ENCODE measurements around the gene PKDCC.

The PKDCC gene

DNA sequence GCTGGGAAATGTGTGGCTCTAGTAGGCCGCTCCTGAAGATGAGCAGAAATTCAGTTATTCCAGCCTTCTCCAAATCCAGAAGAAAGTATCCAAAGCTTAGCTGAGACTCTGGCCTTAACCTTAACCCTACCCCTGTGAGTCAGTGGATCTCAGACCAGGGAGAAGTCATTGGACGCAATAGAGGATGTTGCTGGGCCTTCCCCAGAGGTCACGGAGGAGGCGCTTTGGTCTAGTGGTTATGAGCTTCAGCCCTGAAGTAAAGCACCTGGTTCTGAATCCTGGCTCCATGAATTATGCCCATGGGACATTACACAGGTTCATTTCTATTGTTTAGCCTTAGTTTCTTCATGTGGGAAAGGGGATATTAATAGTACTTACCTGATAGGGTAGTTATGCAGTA, 24.0 kb downstream of the PKDCC start:
- Histone ChIP-seq H4K8ac (ENCODE audit: low read depth, low read length) (no peak overlapping the region), H3K23ac (ENCODE audit: low read length) (no peak overlapping the region), H3K27me3 (ENCODE audit: insufficient read depth, low read length, poor library complexity) (no peaks in the 10 kb centered on the region), H3K18ac (ENCODE audit: low read length) (no peak overlapping the region), H3K79me2 (ENCODE audit: control insufficient read depth, insufficient read depth, low read length) (no peaks in the 10 kb centered on the region), H3K4me1 (ENCODE audit: control insufficient read depth, low read depth, low read length) (no peaks in the 10 kb centered on the region), H3K4ac (ENCODE audit: low read depth, low read length) (no peak overlapping the region), H2AK5ac (ENCODE audit: low read length) (no peak overlapping the region), H4K5ac (ENCODE audit: low read length) (no peak overlapping the region), H3K56ac (ENCODE audit: low read length) (no peak overlapping the region), H3K27ac (ENCODE audit: low read depth, low read length) (no peak overlapping the region), H3K36me3 (ENCODE audit: control insufficient read depth, insufficient read depth, low read length) (no peaks in the 10 kb centered on the region), H3K9ac (ENCODE audit: low read length) (no peak overlapping the region), H3K4me2 (ENCODE audit: low read length) (no peak overlapping the region), H3K79me1 (ENCODE audit: low read length) (no peaks in the 10 kb centered on the region), H2BK5ac (ENCODE audit: low read length) (no peak overlapping the region), H3K4me3 (ENCODE audit: low read length) (no peak overlapping the region), H2BK120ac (ENCODE audit: low read depth, low read length) (no peak overlapping the region), H2BK15ac (replicated peaks; ENCODE audit: low read depth) (no peak overlapping the region)
- DNase-seq: no peak
- no CpG with 5 or more reads among the region's 4 CpGs for WGBS (ENCODE audit: extremely low coverage, insufficient coverage, low lambda C conversion rate)

DNA sequence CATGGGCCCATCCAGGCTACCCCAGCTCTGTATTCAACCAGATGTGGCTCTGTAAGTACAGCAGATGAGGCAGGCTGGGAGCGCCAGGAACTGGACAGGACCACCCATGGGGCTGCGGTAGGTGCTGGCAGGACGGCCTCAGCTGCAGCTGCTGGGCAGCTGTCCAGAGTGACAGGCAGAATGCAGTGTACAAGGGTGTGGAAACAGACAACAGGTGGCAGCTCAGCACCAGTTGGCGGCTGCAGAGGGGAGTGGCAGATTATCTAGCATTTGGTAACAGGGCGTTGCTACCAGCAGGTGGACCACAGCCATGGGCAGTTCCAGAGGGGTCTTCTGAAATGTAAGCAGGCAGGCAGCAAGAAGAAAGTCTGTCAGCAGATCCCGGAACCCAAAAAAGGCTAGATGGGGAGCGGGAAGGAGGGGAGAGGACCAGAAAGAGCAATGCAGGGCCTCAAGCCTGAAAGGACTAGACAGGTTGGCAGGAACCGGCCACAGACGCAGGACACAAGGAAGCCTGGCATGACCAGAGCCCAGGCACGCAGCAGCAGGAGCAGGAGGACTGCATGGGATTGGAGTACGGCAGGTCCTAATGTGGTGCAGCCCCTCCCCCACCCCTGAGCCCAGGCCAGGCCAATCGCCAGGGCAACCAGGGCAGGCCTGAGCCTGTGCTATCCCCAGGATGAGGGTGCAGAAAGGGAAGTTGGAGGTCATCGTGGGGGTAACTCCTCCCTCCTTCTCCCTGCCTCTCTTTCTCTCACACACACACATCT, 24.7 kb downstream of the PKDCC start:
- Histone ChIP-seq H2BK120ac (ENCODE audit: low read depth, low read length) (no peak overlapping the region), H2AK5ac (ENCODE audit: low read length) (no peak overlapping the region), H3K18ac (ENCODE audit: low read length) (no peak overlapping the region), H3K4me1 (ENCODE audit: control insufficient read depth, low read depth, low read length) (no peaks in the 10 kb centered on the region), H4K5ac (ENCODE audit: low read length) (no peak overlapping the region), H3K79me2 (ENCODE audit: control insufficient read depth, insufficient read depth, low read length) (no peaks in the 10 kb centered on the region), H3K36me3 (ENCODE audit: control insufficient read depth, insufficient read depth, low read length) (no peaks in the 10 kb centered on the region), H3K79me1 (ENCODE audit: low read length) (no peaks in the 10 kb centered on the region), H3K4me2 (ENCODE audit: low read length) (no peak overlapping the region), H3K4me3 (ENCODE audit: low read length) (no peak overlapping the region), H3K27me3 (ENCODE audit: insufficient read depth, low read length, poor library complexity) (no peaks in the 10 kb centered on the region), H2BK15ac (replicated peaks; ENCODE audit: low read depth) (no peak overlapping the region), H4K8ac (ENCODE audit: low read depth, low read length) (no peak overlapping the region), H3K23ac (ENCODE audit: low read length) (no peak overlapping the region), H2BK5ac (ENCODE audit: low read length) (no peak overlapping the region), H3K9ac (ENCODE audit: low read length) (no peak overlapping the region), H3K27ac (ENCODE audit: low read depth, low read length) (no peak overlapping the region), H3K56ac (ENCODE audit: low read length) (no peak overlapping the region), H3K4ac (ENCODE audit: low read depth, low read length) (no peak overlapping the region)
- no CpG with 5 or more reads among the region's 13 CpGs for WGBS (ENCODE audit: extremely low coverage, insufficient coverage, low lambda C conversion rate)
- no peak for DNase-seq

DNA sequence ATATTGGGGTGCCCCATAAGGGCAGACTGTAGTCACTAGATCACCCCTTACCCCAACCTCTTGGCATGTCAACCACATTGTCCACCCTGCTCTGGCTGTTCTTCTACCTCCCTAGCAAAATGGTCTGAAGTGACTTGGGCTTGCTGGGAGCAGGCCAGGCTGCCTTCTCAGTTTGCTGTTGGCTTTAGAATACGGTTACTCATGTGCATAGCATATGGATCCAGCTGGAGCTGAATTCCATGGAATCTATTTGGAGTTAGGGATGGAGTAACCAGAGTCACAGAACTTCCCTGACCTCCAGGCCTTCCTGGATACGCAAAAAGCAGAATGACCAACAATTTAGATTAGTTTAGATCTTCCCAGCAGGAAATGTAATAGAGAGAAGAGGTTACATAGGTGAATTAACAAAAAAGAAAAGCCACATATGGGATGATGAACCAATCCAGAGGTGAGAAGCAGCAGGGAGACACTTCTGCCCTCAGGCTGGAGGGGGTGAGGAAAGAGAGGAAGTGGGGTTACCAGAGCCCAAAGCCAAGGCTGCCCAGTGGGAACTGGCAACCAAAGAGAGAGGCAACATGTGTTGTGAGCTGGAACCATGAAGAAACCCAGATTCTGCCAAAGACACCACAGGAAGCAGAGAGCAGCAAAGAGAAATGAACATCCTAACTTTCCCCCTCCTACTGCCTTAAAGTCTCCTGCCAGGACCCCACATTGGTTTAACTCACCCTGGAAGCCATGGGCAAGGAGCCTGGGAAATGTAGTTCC, 26.1 kb downstream of the PKDCC start:
- WGBS (ENCODE audit: extremely low coverage, insufficient coverage, low lambda C conversion rate): no CpG with 5 or more reads among the region's 2 CpGs
- no peak overlapping the region for H3K4me2 ChIP-seq (ENCODE audit: low read length)
- H2BK5ac ChIP-seq (ENCODE audit: low read length): no peak overlapping the region
- H3K18ac ChIP-seq (ENCODE audit: low read length): no peak overlapping the region
- H2BK15ac ChIP-seq (replicated peaks; ENCODE audit: low read depth): no peak overlapping the region
- no peak overlapping the region for H4K5ac ChIP-seq (ENCODE audit: low read length)
- H2BK120ac ChIP-seq (ENCODE audit: low read depth, low read length): no peak overlapping the region
- H4K8ac ChIP-seq (ENCODE audit: low read depth, low read length): no peak overlapping the region
- H3K9ac ChIP-seq (ENCODE audit: low read length): no peak overlapping the region
- H3K23ac ChIP-seq (ENCODE audit: low read length): no peak overlapping the region
- H3K4me3 ChIP-seq (ENCODE audit: low read length): no peak overlapping the region
- no peak overlapping the region for H3K4ac ChIP-seq (ENCODE audit: low read depth, low read length)
- no peaks in the 10 kb centered on the region for H3K79me2 ChIP-seq (ENCODE audit: control insufficient read depth, insufficient read depth, low read length)
- DNase-seq: no peak
- H3K79me1 ChIP-seq (ENCODE audit: low read length): no peaks in the 10 kb centered on the region
- no peak overlapping the region for H3K27ac ChIP-seq (ENCODE audit: low read depth, low read length)
- H2AK5ac ChIP-seq (ENCODE audit: low read length): no peak overlapping the region
- no peak overlapping the region for H3K56ac ChIP-seq (ENCODE audit: low read length)
- no peaks in the 10 kb centered on the region for H3K36me3 ChIP-seq (ENCODE audit: control insufficient read depth, insufficient read depth, low read length)
- no peaks in the 10 kb centered on the region for H3K27me3 ChIP-seq (ENCODE audit: insufficient read depth, low read length, poor library complexity)
- no peaks in the 10 kb centered on the region for H3K4me1 ChIP-seq (ENCODE audit: control insufficient read depth, low read depth, low read length)

DNA sequence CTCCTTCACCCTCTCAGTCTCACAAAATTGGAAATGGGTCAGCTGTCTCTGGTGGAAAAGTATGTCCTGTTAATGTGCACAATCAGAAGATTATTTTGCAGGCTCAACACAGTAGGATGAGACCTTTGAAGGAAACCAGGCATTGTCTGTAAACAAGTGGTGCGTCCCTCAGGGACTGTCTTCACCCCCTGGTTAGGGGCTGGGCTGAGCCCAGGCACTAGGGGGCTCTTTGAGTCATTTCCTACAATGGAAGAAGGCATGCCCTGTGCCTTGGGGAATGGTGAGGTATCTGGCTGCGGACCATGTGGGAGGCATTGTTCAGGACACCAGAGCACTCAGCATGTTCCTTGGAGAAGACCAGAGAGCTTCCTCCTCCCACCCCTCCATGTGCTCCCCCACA, 26.8 kb downstream of the PKDCC start:
- Histone ChIP-seq H3K4me3 (ENCODE audit: low read length) (no peak overlapping the region), H2BK15ac (replicated peaks; ENCODE audit: low read depth) (no peak overlapping the region), H2BK5ac (ENCODE audit: low read length) (no peak overlapping the region), H3K4me2 (ENCODE audit: low read length) (no peak overlapping the region), H3K56ac (ENCODE audit: low read length) (peak overlapping the region; percentile 17), H3K27ac (ENCODE audit: low read depth, low read length) (no peak overlapping the region), H2AK5ac (ENCODE audit: low read length) (no peak overlapping the region), H2BK120ac (ENCODE audit: low read depth, low read length) (no peak overlapping the region), H3K4ac (ENCODE audit: low read depth, low read length) (no peak overlapping the region), H3K4me1 (ENCODE audit: control insufficient read depth, low read depth, low read length) (no peaks in the 10 kb centered on the region), H3K23ac (ENCODE audit: low read length) (no peak overlapping the region), H4K8ac (ENCODE audit: low read depth, low read length) (no peak overlapping the region), H3K36me3 (ENCODE audit: control insufficient read depth, insufficient read depth, low read length) (no peaks in the 10 kb centered on the region), H3K27me3 (ENCODE audit: insufficient read depth, low read length, poor library complexity) (no peaks in the 10 kb centered on the region), H3K18ac (ENCODE audit: low read length) (no peak overlapping the region), H3K9ac (ENCODE audit: low read length) (no peak overlapping the region), H4K5ac (ENCODE audit: low read length) (no peak overlapping the region), H3K79me2 (ENCODE audit: control insufficient read depth, insufficient read depth, low read length) (no peaks in the 10 kb centered on the region), H3K79me1 (ENCODE audit: low read length) (no peaks in the 10 kb centered on the region)
- DNase-seq: peak; percentile 63
- WGBS (ENCODE audit: extremely low coverage, insufficient coverage, low lambda C conversion rate): no CpG with 5 or more reads among the region's 2 CpGs

DNA sequence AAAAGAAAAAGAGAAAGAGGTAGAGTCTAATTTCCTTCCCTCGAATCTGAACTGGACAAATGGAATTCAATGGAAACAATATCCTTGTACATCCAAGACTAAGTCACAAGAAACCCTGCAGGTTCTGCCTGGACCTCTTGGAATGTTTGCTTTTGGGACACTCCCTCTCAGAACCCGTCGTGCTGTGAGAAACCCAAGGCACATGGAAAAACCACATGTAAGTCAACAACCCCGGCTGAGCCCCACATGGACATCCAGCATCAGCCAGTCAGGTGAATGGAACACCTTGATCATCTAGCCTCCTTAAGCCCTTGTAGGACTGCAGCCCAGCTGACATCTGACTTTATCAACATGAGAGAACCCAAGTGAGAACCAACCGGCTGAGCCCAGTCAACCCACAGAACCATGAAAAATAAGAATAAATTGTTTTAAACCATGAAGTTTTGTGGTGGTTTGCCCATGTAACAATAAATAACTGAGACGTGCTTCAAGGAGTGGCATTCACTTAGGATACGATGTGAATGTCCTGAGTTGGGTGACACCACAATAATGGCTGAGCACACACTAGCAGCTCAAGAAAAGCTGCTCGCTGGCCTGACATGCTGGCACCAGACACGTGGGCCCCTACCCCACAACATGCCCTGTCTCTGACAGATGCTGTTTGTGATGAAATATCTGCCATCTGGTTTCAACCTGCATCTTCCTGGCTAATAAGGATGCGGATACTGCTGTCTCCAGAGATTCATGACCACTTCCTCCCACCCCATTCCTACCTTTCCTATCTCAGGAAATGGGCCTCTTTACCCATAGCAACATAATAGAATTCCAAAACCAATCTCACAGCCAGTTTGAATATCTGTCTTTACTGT, 28.8 kb downstream of the PKDCC start:
- Histone ChIP-seq H3K9ac (ENCODE audit: low read length) (no peak overlapping the region), H3K18ac (ENCODE audit: low read length) (no peak overlapping the region), H2BK120ac (ENCODE audit: low read depth, low read length) (no peak overlapping the region), H2AK5ac (ENCODE audit: low read length) (no peak overlapping the region), H3K79me2 (ENCODE audit: control insufficient read depth, insufficient read depth, low read length) (no peaks in the 10 kb centered on the region), H2BK5ac (ENCODE audit: low read length) (no peak overlapping the region), H3K36me3 (ENCODE audit: control insufficient read depth, insufficient read depth, low read length) (no peaks in the 10 kb centered on the region), H3K23ac (ENCODE audit: low read length) (no peak overlapping the region), H3K4me3 (ENCODE audit: low read length) (no peak overlapping the region), H3K56ac (ENCODE audit: low read length) (no peak overlapping the region), H3K4ac (ENCODE audit: low read depth, low read length) (no peak overlapping the region), H3K4me2 (ENCODE audit: low read length) (no peak overlapping the region), H3K4me1 (ENCODE audit: control insufficient read depth, low read depth, low read length) (no peaks in the 10 kb centered on the region), H4K8ac (ENCODE audit: low read depth, low read length) (no peak overlapping the region), H4K5ac (ENCODE audit: low read length) (no peak overlapping the region), H2BK15ac (replicated peaks; ENCODE audit: low read depth) (no peak overlapping the region), H3K79me1 (ENCODE audit: low read length) (no peaks in the 10 kb centered on the region), H3K27ac (ENCODE audit: low read depth, low read length) (no peak overlapping the region), H3K27me3 (ENCODE audit: insufficient read depth, low read length, poor library complexity) (no peaks in the 10 kb centered on the region)
- no peak for DNase-seq
- WGBS (ENCODE audit: extremely low coverage, insufficient coverage, low lambda C conversion rate): no CpG with 5 or more reads among the region's 10 CpGs
